Ectodermal cell (in vitro differentiated cells): ENCODE results near the gene ADAMTS17.

Experiments
- H3K27ac ChIP-seq: 2 replicates; pipeline ENCODE4 v1.7.0; 2013; ENCODE audit warnings: mild to moderate bottlenecking, low read depth, low read length; ENCODE audit not compliant: insufficient read depth, poor library complexity, severe bottlenecking
- H3K27me3 ChIP-seq: 2 replicates; pipeline ENCODE4 v1.7.0; 2013; ENCODE audit warnings: mild to moderate bottlenecking, low read length; ENCODE audit not compliant: insufficient read depth, control insufficient read depth, poor library complexity, severe bottlenecking
- H3K36me3 ChIP-seq: one replicate; pipeline ENCODE4 v1.7.0; 2013; ENCODE audit warnings: low read length; ENCODE audit not compliant: control insufficient read depth, insufficient read depth
- H3K4me1 ChIP-seq: one replicate; pipeline ENCODE4 v1.7.0; 2013; ENCODE audit warnings: low read length; ENCODE audit not compliant: control insufficient read depth, insufficient read depth
- H3K4me3 ChIP-seq: 2 replicates; pipeline ENCODE4 v1.7.0; 2013; ENCODE audit warnings: low read depth, low read length, control low read depth; ENCODE audit not compliant: insufficient read depth
- H3K9me3 ChIP-seq: 2 replicates; pipeline ENCODE4 v1.7.0; 2013; ENCODE audit warnings: mild to moderate bottlenecking, low read length, moderate library complexity; ENCODE audit not compliant: control insufficient read depth
- WGBS, 2 experiments: methylation state at CpG; one replicate each; pipeline ENCODE4 v1.1.7; 2013; ENCODE audit warnings: missing lambda C conversion rate in 2 of 2; 5-methylcytosine and 5-hydroxymethylcytosine counted together

ADAMTS17 gene

GRCh38 chr15:100211855-100212850, 129.6 kb downstream of the ADAMTS17 start:
- WGBS, 2 experiments: 80 to 88% methylated on average over 11 of the region's 11 CpGs
- no peaks in the 10 kb centered on the region for H3K4me1 ChIP-seq
- no peak overlapping the region for H3K4me3 ChIP-seq
- H3K36me3 ChIP-seq: no peaks in the 10 kb centered on the region
- no peak overlapping the region for H3K27ac ChIP-seq
- H3K27me3 ChIP-seq: no peaks in the 10 kb centered on the region
- no peaks in the 10 kb centered on the region for H3K9me3 ChIP-seq

- WGBS, 2 experiments: 87 to 93% methylated on average over 4 to 5 of the region's 5 CpGs
- Histone ChIP-seq H3K27me3 (no peaks in the 10 kb centered on the region), H3K36me3 (no peaks in the 10 kb centered on the region), H3K4me3 (no peak overlapping the region), H3K9me3 (no peaks in the 10 kb centered on the region), H3K27ac (no peak overlapping the region), H3K4me1 (peaks cover 4% of the 10 kb centered on the region)
Observed at GRCh38 chr15:100210338-100210737, 131.4 kb downstream of the ADAMTS17 start.

- no peak overlapping the region for H3K27ac ChIP-seq
- H3K36me3 ChIP-seq: no peaks in the 10 kb centered on the region
- H3K4me1 ChIP-seq: peaks cover 4% of the 10 kb centered on the region
- no peaks in the 10 kb centered on the region for H3K9me3 ChIP-seq
- H3K27me3 ChIP-seq: no peaks in the 10 kb centered on the region
- no peak overlapping the region for H3K4me3 ChIP-seq
- WGBS, 2 experiments: 90 to 95% methylated on average over 12 to 13 of the region's 13 CpGs
Observed at GRCh38 chr15:100208921-100209603, 132.7 kb downstream of the ADAMTS17 start.

- Histone ChIP-seq H3K27ac (no peak overlapping the region), H3K4me3 (no peak overlapping the region), H3K9me3 (no peaks in the 10 kb centered on the region), H3K36me3 (no peaks in the 10 kb centered on the region), H3K4me1 (peaks cover 4% of the 10 kb centered on the region), H3K27me3 (no peaks in the 10 kb centered on the region)
- 59 to 70% methylated on average over 2 of the region's 2 CpGs for WGBS, 2 experiments
Observed at GRCh38 chr15:100207053-100207452, 134.7 kb downstream of the ADAMTS17 start.

GRCh38 chr15:100206643-100207042, 135.1 kb downstream of the ADAMTS17 start:
- no peaks in the 10 kb centered on the region for H3K27me3 ChIP-seq
- H3K4me3 ChIP-seq: no peak overlapping the region
- H3K36me3 ChIP-seq: no peaks in the 10 kb centered on the region
- H3K9me3 ChIP-seq: no peaks in the 10 kb centered on the region
- no peak overlapping the region for H3K27ac ChIP-seq
- H3K4me1 ChIP-seq: peaks cover 4% of the 10 kb centered on the region
- WGBS, 2 experiments: 58 to 62% methylated on average over 7 of the region's 7 CpGs

GRCh38 chr15:100205549-100206295, 136.1 kb downstream of the ADAMTS17 start:
- Histone ChIP-seq H3K4me3 (no peak overlapping the region), H3K27ac (no peak overlapping the region)
- 76 to 77% methylated on average over 17 of the region's 17 CpGs for WGBS, 2 experiments

GRCh38 chr15:100204771-100205170, 137.0 kb downstream of the ADAMTS17 start:
- Histone ChIP-seq H3K36me3 (no peaks in the 10 kb centered on the region), H3K9me3 (no peaks in the 10 kb centered on the region), H3K4me3 (no peak overlapping the region), H3K4me1 (peaks cover 4% of the 10 kb centered on the region), H3K27ac (no peak overlapping the region), H3K27me3 (no peaks in the 10 kb centered on the region)
- WGBS, 2 experiments: 96 to 97% methylated on average over 4 of the region's 4 CpGs

More at GRCh38 chr15:100205549-100206295, 136.1 kb downstream of the ADAMTS17 start:
- no peaks in the 10 kb centered on the region for H3K9me3 ChIP-seq
- peaks cover 4% of the 10 kb centered on the region for H3K4me1 ChIP-seq
- H3K36me3 ChIP-seq: no peaks in the 10 kb centered on the region
- no peaks in the 10 kb centered on the region for H3K27me3 ChIP-seq

GRCh38 chr15:100204211-100204610, 137.6 kb downstream of the ADAMTS17 start:
- H3K9me3 ChIP-seq: no peaks in the 10 kb centered on the region
- H3K36me3 ChIP-seq: no peaks in the 10 kb centered on the region
- 80 to 96% methylated on average over 1 of the region's 1 CpG for WGBS, 2 experiments
- H3K27me3 ChIP-seq: no peaks in the 10 kb centered on the region
- H3K4me1 ChIP-seq: peaks cover 4% of the 10 kb centered on the region
- H3K27ac ChIP-seq: no peak overlapping the region
- no peak overlapping the region for H3K4me3 ChIP-seq

GRCh38 chr15:100202309-100202960, 139.3 kb downstream of the ADAMTS17 start:
- WGBS, 2 experiments: 79 to 87% methylated on average over 5 of the region's 5 CpGs
- Histone ChIP-seq H3K9me3 (no peaks in the 10 kb centered on the region), H3K27me3 (no peaks in the 10 kb centered on the region), H3K27ac (no peak overlapping the region), H3K36me3 (no peaks in the 10 kb centered on the region), H3K4me1 (peaks cover 4% of the 10 kb centered on the region), H3K4me3 (no peak overlapping the region)
